GM13977 (cell line): Measurements from ENCODE around the gene AP2B1.

ENCODE experiments used
- DNase-seq: peaks from one replicate; pipeline ENCODE4 v3.0.0; 2012; ENCODE audit warnings: low spot score
- in situ Hi-C: fragments of 300-500 bp; cut with MboI; formaldehyde crosslinking; loops from one replicate; pipeline ENCODE4 v1.12.0; 2022; ENCODE audit warnings: low sequenced_read_pairs, low pct_unique_long_range_greater_than_20kb, mixed read lengths, inconsistent platforms; ENCODE audit not compliant: unreplicated experiment
- TF ChIP-seq, protein P1 (sequence below): IDR thresholded peaks from 2 replicates; pipeline ENCODE4 v1.5.1; 2012; ENCODE audit warnings: mild to moderate bottlenecking, control low read depth; ENCODE audit not compliant: insufficient read depth; ENCODE audit errors: extremely low read depth, missing control alignments

The AP2B1 gene

GRCh38 chr17:35708149-35708548 is 121.0 kb downstream of the AP2B1 start:
- TF ChIP-seq, protein P1, sequence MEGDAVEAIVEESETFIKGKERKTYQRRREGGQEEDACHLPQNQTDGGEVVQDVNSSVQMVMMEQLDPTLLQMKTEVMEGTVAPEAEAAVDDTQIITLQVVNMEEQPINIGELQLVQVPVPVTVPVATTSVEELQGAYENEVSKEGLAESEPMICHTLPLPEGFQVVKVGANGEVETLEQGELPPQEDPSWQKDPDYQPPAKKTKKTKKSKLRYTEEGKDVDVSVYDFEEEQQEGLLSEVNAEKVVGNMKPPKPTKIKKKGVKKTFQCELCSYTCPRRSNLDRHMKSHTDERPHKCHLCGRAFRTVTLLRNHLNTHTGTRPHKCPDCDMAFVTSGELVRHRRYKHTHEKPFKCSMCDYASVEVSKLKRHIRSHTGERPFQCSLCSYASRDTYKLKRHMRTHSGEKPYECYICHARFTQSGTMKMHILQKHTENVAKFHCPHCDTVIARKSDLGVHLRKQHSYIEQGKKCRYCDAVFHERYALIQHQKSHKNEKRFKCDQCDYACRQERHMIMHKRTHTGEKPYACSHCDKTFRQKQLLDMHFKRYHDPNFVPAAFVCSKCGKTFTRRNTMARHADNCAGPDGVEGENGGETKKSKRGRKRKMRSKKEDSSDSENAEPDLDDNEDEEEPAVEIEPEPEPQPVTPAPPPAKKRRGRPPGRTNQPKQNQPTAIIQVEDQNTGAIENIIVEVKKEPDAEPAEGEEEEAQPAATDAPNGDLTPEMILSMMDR, result no peak
- no peak for DNase-seq
- in situ Hi-C loops, result no loop called here

GRCh38 chr17:35708951-35709350 is 121.8 kb downstream of the AP2B1 start:
- in situ Hi-C loops, result no loop called here
- DNase-seq, result no peak
- TF ChIP-seq, protein P1, result no peak

- no peak for DNase-seq
- TF ChIP-seq, protein P1, result no peak
- in situ Hi-C loops, result no loop called here
Measured at GRCh38 chr17:35709874-35710273, 122.8 kb downstream of the AP2B1 start.

GRCh38 chr17:35710950-35711349 is 123.8 kb downstream of the AP2B1 start:
- in situ Hi-C loops, result no loop called here
- TF ChIP-seq, protein P1, result no peak

GRCh38 chr17:35713069-35713728 is 126.1 kb downstream of the AP2B1 start:
- no peak for DNase-seq
- TF ChIP-seq, protein P1, result no peak
- in situ Hi-C loops, result no loop called here

More at GRCh38 chr17:35710950-35711349, 123.8 kb downstream of the AP2B1 start:
- DNase-seq, result no peak

- TF ChIP-seq, protein P1, result no peak
- in situ Hi-C loops, result no loop called here
- DNase-seq, result no peak
Measured at GRCh38 chr17:35714988-35715387, 127.9 kb downstream of the AP2B1 start.
